Endothelial cell (in vitro differentiated cells): ENCODE measurements around the gene MCM3AP. TPM values are rescaled to one million over a fixed set of nuclear protein-coding genes. Genes with fewer than 3 reads are reported as not detected.

Experiments used
- DNase-seq: peaks from one replicate; pipeline ENCODE4 v3.0.0; 2021; ENCODE audit warnings: low spot score
- H3K27ac Mint-ChIP-seq: one replicate; pipeline ENCODE4 v1.8.0; 2021; ENCODE audit warnings: mixed read lengths, inconsistent platforms; ENCODE audit not compliant: unreplicated experiment
- H3K27me3 Mint-ChIP-seq: one replicate; pipeline ENCODE4 v1.8.0; 2021; ENCODE audit warnings: mild to moderate bottlenecking, moderate library complexity, mixed read lengths, inconsistent platforms; ENCODE audit not compliant: unreplicated experiment
- H3K36me3 Mint-ChIP-seq: one replicate; pipeline ENCODE4 v1.8.0; 2021; ENCODE audit warnings: mild to moderate bottlenecking, low read depth, mixed read lengths, inconsistent platforms; ENCODE audit not compliant: unreplicated experiment
- H3K4me1 Mint-ChIP-seq: one replicate; pipeline ENCODE4 v1.8.0; 2021; ENCODE audit warnings: mild to moderate bottlenecking, mixed read lengths, inconsistent platforms; ENCODE audit not compliant: unreplicated experiment
- H3K4me3 Mint-ChIP-seq: one replicate; pipeline ENCODE4 v1.8.0; 2021; ENCODE audit warnings: mild to moderate bottlenecking, mixed read lengths, inconsistent platforms; ENCODE audit not compliant: unreplicated experiment
- H3K9me3 Mint-ChIP-seq: one replicate; pipeline ENCODE4 v1.8.0; 2021; ENCODE audit warnings: mixed read lengths, inconsistent platforms; ENCODE audit not compliant: unreplicated experiment
- CTCF ChIP-seq: fragments of 200-600 bp; sonication (generic); IDR thresholded peaks from one replicate; pipeline ENCODE4 v1.5.0; 2021; ENCODE audit warnings: antibody characterized with exemption; ENCODE audit not compliant: unreplicated experiment
- total RNA-seq: library from RNA; stranded (reverse); fragmentation: NEBNext Ultra II Directional; extraction: Animal tissue kit (Norgen Biotek cat#: 25700); gene quantifications from one replicate; pipeline ENCODE4 v1.2.1, GENCODE V29; 2021; ENCODE audit not compliant: unreplicated experiment

Gene MCM3AP
- total RNA-seq, 1 donor from 2014 or later, result 92.1 TPM

- H3K27me3 Mint-ChIP-seq, result peaks cover 10% of the 10 kb centered on the region
- H3K36me3 Mint-ChIP-seq, result peaks cover 32% of the 10 kb centered on the region
- no peaks in the 10 kb centered on the region for H3K9me3 Mint-ChIP-seq
- DNase-seq, result no peak
- peaks cover 4% of the 10 kb centered on the region for H3K4me1 Mint-ChIP-seq
- H3K27ac Mint-ChIP-seq, result no peak overlapping the region
- TF ChIP-seq CTCF, result no peak
- H3K4me3 Mint-ChIP-seq, result no peak overlapping the region
Observed at GRCh38 chr21:46215436-46216131, 69.8 kb downstream of the MCM3AP start.

GRCh38 chr21:46214478-46215340, 70.7 kb downstream of the MCM3AP start:
- H3K9me3 Mint-ChIP-seq, result no peaks in the 10 kb centered on the region

GRCh38 chr21:46213620-46214286, 71.7 kb downstream of the MCM3AP start:
- H3K36me3 Mint-ChIP-seq, result peaks cover 25% of the 10 kb centered on the region
- no peak overlapping the region for H3K27ac Mint-ChIP-seq

More at GRCh38 chr21:46214478-46215340, 70.7 kb downstream of the MCM3AP start:
- H3K27ac Mint-ChIP-seq, result no peak overlapping the region
- no peak for DNase-seq
- peaks cover 11% of the 10 kb centered on the region for H3K27me3 Mint-ChIP-seq
- no peaks in the 10 kb centered on the region for H3K4me1 Mint-ChIP-seq
- peaks cover 27% of the 10 kb centered on the region for H3K36me3 Mint-ChIP-seq
- no peak overlapping the region for H3K4me3 Mint-ChIP-seq
- no peak for TF ChIP-seq CTCF

GRCh38 chr21:46212721-46213484, 72.5 kb downstream of the MCM3AP start:
- H3K9me3 Mint-ChIP-seq, result no peaks in the 10 kb centered on the region
- no peak for DNase-seq
- H3K36me3 Mint-ChIP-seq, result peaks cover 25% of the 10 kb centered on the region
- no peak for TF ChIP-seq CTCF
- H3K4me1 Mint-ChIP-seq, result no peaks in the 10 kb centered on the region
- H3K27ac Mint-ChIP-seq, result peak overlapping the region; percentile 30
- H3K4me3 Mint-ChIP-seq, result peak overlapping the region; percentile 22
- peaks cover 17% of the 10 kb centered on the region for H3K27me3 Mint-ChIP-seq

More at GRCh38 chr21:46213620-46214286, 71.7 kb downstream of the MCM3AP start:
- no peak for TF ChIP-seq CTCF
- DNase-seq, result no peak
- no peaks in the 10 kb centered on the region for H3K9me3 Mint-ChIP-seq
- no peaks in the 10 kb centered on the region for H3K4me1 Mint-ChIP-seq
- peak overlapping the region; percentile 47 for H3K4me3 Mint-ChIP-seq
- peaks cover 15% of the 10 kb centered on the region for H3K27me3 Mint-ChIP-seq
